Neural crest cell (in vitro differentiated cells): Measurements from ENCODE around the gene BAZ2B. TPM values are rescaled to one million over a fixed set of nuclear protein-coding genes. Genes with fewer than 3 reads are reported as not detected.

Experiments
- DNase-seq: peaks from one replicate; pipeline ENCODE4 v3.0.0; 2021; ENCODE audit warnings: low read depth, mixed read lengths, low spot score
- H3K27ac Mint-ChIP-seq: one replicate; pipeline ENCODE4 v1.8.0; 2021; ENCODE audit warnings: mild to moderate bottlenecking, mixed read lengths; ENCODE audit not compliant: unreplicated experiment
- H3K27me3 Mint-ChIP-seq: 2 replicates; pipeline ENCODE4 v1.8.0; 2021; ENCODE audit warnings: low read depth, mild to moderate bottlenecking, mixed read lengths
- H3K36me3 Mint-ChIP-seq: 2 replicates; pipeline ENCODE4 v1.8.0; 2021; ENCODE audit warnings: low read depth, mild to moderate bottlenecking, mixed read lengths
- H3K4me1 Mint-ChIP-seq: 2 replicates; pipeline ENCODE4 v1.8.0; 2021; ENCODE audit warnings: mixed read lengths
- H3K4me3 Mint-ChIP-seq: one replicate; pipeline ENCODE4 v1.8.0; 2021; ENCODE audit warnings: mild to moderate bottlenecking, mixed read lengths
- H3K9me3 Mint-ChIP-seq: 2 replicates; pipeline ENCODE4 v1.8.0; 2021; ENCODE audit warnings: mixed read lengths
- CTCF ChIP-seq: fragments of 200-600 bp; sonication (generic); conservative IDR thresholded peaks from 2 replicates; pipeline ENCODE4 v1.5.0; 2021; ENCODE audit warnings: antibody characterized with exemption, mild to moderate bottlenecking
- total RNA-seq: library from RNA; stranded (reverse); gene quantifications from 2 replicates; pipeline ENCODE4 v1.2.1, GENCODE V29; 2021

BAZ2B gene
- total RNA-seq, 1 donor from 2014 or later = 65.9 TPM

GRCh38 chr2:159546716-159547430 lies 69.5 kb downstream of the BAZ2B start:
- DNase-seq = no peak
- no peaks in the 10 kb centered on the region for H3K4me1 Mint-ChIP-seq
- no peak for TF ChIP-seq CTCF
- peaks cover 6% of the 10 kb centered on the region for H3K9me3 Mint-ChIP-seq
- H3K36me3 Mint-ChIP-seq = peaks cover 17% of the 10 kb centered on the region
- no peak overlapping the region for H3K4me3 Mint-ChIP-seq
- no peaks in the 10 kb centered on the region for H3K27me3 Mint-ChIP-seq
- no peak overlapping the region for H3K27ac Mint-ChIP-seq

- Mint-ChIP-seq H3K36me3 (peaks cover 21% of the 10 kb centered on the region), H3K27me3 (no peaks in the 10 kb centered on the region), H3K4me1 (no peaks in the 10 kb centered on the region), H3K27ac (no peak overlapping the region), H3K4me3 (no peak overlapping the region), H3K9me3 (peaks cover 10% of the 10 kb centered on the region)
- DNase-seq = no peak
- no peak for TF ChIP-seq CTCF
These were observed 70.3 kb downstream of the BAZ2B start for GRCh38 chr2:159546039-159546438.

- DNase-seq = no peak
- Mint-ChIP-seq H3K36me3 (peaks cover 21% of the 10 kb centered on the region), H3K27ac (no peak overlapping the region), H3K27me3 (no peaks in the 10 kb centered on the region), H3K9me3 (peaks cover 10% of the 10 kb centered on the region), H3K4me3 (no peak overlapping the region), H3K4me1 (no peaks in the 10 kb centered on the region)
- TF ChIP-seq CTCF = no peak
These were observed 71.3 kb downstream of the BAZ2B start for GRCh38 chr2:159545085-159545484.

- H3K9me3 Mint-ChIP-seq = peaks cover 10% of the 10 kb centered on the region
- no peak overlapping the region for H3K4me3 Mint-ChIP-seq
- H3K36me3 Mint-ChIP-seq = peaks cover 18% of the 10 kb centered on the region
These were observed 74.2 kb downstream of the BAZ2B start for GRCh38 chr2:159542101-159542500.

GRCh38 chr2:159539701-159540100 lies 76.6 kb downstream of the BAZ2B start:
- no peak for DNase-seq
- Mint-ChIP-seq H3K36me3 (peaks cover 18% of the 10 kb centered on the region), H3K27me3 (no peaks in the 10 kb centered on the region), H3K27ac (no peak overlapping the region), H3K9me3 (peaks cover 10% of the 10 kb centered on the region), H3K4me3 (no peak overlapping the region), H3K4me1 (no peaks in the 10 kb centered on the region)
- TF ChIP-seq CTCF = no peak

More at GRCh38 chr2:159542101-159542500, 74.2 kb downstream of the BAZ2B start:
- Mint-ChIP-seq H3K4me1 (no peaks in the 10 kb centered on the region), H3K27ac (no peak overlapping the region), H3K27me3 (no peaks in the 10 kb centered on the region)
- DNase-seq = no peak
- TF ChIP-seq CTCF = no peak
